HG02623 (cell line): Measurements from ENCODE around the gene USP17L27.
"Not testable (repeated sequence)": the region's sequence is repeated elsewhere in the genome, so short reads cannot be mapped to it uniquely, and the experiment has no call there.

Experiments
- ATAC-seq: cut with Tn5 transposase; IDR thresholded peaks from one replicate; pipeline ENCODE4 v1.9.1; 2021; ENCODE audit warnings: moderate library complexity; ENCODE audit not compliant: unreplicated experiment

The USP17L27 gene, protein sequence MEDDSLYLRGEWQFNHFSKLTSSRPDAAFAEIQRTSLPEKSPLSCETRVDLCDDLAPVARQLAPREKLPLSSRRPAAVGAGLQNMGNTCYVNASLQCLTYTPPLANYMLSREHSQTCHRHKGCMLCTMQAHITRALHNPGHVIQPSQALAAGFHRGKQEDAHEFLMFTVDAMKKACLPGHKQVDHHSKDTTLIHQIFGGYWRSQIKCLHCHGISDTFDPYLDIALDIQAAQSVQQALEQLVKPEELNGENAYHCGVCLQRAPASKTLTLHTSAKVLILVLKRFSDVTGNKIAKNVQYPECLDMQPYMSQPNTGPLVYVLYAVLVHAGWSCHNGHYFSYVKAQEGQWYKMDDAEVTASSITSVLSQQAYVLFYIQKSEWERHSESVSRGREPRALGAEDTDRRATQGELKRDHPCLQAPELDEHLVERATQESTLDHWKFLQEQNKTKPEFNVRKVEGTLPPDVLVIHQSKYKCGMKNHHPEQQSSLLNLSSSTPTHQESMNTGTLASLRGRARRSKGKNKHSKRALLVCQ

DNA sequence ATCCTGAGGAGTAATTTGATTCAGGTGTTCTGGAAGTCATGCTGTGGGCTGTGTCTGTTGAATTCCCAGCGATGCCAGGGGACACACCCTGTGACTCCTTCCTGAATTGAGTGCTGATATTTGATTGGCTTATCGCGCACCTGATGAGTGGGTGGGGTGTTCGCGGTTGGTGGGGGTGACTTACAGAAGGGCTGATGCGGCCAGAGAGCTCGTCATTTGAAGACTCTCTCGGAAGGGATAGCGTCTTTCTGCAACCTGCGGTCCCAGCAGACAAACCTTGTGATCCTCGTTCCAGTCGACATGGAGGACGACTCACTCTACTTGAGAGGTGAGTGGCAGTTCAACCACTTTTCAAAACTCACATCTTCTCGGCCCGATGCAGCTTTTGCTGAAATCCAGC lies at the start of gene USP17L27:
Gene USP17L27 (plus strand): TSS at position 301 of the 400 bp plus-strand sequence. CDS start 0 bp downstream, at position 301.
- ATAC-seq: not testable (repeated sequence)

DNA sequence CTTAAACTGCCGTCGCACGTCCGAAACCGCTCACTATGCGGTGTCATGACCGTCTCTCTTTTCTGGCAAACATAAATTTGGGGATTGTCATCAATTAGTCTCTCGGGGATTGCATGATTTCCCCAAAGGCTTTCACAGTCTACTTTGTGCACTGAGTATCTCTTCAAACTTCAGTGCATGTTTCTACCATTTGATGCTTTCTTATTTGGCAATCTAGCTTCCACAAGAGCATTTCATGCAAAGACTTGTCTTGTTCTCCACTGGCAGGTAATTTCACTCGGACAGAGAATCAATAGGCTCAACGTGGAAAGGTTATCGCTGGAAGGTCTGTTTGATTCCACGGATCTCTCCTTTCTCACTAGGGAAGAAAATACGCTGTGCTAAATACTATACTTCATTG lies 19.8 kb upstream of the USP17L27 start:
- not testable (repeated sequence) for ATAC-seq

DNA sequence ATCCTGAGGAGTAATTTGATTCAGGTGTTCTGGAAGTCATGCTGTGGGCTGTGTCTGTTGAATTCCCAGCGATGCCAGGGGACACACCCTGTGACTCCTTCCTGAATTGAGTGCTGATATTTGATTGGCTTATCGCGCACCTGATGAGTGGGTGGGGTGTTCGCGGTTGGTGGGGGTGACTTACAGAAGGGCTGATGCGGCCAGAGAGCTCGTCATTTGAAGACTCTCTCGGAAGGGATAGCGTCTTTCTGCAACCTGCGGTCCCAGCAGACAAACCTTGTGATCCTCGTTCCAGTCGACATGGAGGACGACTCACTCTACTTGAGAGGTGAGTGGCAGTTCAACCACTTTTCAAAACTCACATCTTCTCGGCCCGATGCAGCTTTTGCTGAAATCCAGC lies 19.1 kb upstream of the USP17L27 start, which contains the start of gene USP17L24:
Gene USP17L24 (plus strand): TSS at position 301 of the 400 bp plus-strand sequence. CDS start 0 bp downstream, at position 301.
- ATAC-seq: not testable (repeated sequence)

DNA sequence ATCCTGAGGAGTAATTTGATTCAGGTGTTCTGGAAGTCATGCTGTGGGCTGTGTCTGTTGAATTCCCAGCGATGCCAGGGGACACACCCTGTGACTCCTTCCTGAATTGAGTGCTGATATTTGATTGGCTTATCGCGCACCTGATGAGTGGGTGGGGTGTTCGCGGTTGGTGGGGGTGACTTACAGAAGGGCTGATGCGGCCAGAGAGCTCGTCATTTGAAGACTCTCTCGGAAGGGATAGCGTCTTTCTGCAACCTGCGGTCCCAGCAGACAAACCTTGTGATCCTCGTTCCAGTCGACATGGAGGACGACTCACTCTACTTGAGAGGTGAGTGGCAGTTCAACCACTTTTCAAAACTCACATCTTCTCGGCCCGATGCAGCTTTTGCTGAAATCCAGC lies 14.3 kb upstream of the USP17L27 start, which contains the start of gene USP17L25:
Gene USP17L25 (plus strand): TSS at position 301 of the 400 bp plus-strand sequence. CDS start 0 bp downstream, at position 301.
- not testable (repeated sequence) for ATAC-seq

DNA sequence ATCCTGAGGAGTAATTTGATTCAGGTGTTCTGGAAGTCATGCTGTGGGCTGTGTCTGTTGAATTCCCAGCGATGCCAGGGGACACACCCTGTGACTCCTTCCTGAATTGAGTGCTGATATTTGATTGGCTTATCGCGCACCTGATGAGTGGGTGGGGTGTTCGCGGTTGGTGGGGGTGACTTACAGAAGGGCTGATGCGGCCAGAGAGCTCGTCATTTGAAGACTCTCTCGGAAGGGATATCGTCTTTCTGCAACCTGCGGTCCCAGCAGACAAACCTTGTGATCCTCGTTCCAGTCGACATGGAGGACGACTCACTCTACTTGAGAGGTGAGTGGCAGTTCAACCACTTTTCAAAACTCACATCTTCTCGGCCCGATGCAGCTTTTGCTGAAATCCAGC lies 9.6 kb upstream of the USP17L27 start, which contains the start of gene USP17L26:
Gene USP17L26 (plus strand): TSS at position 301 of the 400 bp plus-strand sequence. CDS start 0 bp downstream, at position 301.
- ATAC-seq: not testable (repeated sequence)

DNA sequence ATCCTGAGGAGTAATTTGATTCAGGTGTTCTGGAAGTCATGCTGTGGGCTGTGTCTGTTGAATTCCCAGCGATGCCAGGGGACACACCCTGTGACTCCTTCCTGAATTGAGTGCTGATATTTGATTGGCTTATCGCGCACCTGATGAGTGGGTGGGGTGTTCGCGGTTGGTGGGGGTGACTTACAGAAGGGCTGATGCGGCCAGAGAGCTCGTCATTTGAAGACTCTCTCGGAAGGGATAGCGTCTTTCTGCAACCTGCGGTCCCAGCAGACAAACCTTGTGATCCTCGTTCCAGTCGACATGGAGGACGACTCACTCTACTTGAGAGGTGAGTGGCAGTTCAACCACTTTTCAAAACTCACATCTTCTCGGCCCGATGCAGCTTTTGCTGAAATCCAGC lies 4.8 kb upstream of the USP17L27 start, which contains the start of gene USP17L5:
Gene USP17L5 (plus strand): TSS at position 301 of the 400 bp plus-strand sequence. CDS start 0 bp downstream, at position 301.
- ATAC-seq: not testable (repeated sequence)

DNA sequence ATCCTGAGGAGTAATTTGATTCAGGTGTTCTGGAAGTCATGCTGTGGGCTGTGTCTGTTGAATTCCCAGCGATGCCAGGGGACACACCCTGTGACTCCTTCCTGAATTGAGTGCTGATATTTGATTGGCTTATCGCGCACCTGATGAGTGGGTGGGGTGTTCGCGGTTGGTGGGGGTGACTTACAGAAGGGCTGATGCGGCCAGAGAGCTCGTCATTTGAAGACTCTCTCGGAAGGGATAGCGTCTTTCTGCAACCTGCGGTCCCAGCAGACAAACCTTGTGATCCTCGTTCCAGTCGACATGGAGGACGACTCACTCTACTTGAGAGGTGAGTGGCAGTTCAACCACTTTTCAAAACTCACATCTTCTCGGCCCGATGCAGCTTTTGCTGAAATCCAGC lies 4.6 kb downstream of the USP17L27 start, which contains the start of gene USP17L28:
Gene USP17L28 (plus strand): TSS at position 301 of the 400 bp plus-strand sequence. CDS start 0 bp downstream, at position 301.
- not testable (repeated sequence) for ATAC-seq

DNA sequence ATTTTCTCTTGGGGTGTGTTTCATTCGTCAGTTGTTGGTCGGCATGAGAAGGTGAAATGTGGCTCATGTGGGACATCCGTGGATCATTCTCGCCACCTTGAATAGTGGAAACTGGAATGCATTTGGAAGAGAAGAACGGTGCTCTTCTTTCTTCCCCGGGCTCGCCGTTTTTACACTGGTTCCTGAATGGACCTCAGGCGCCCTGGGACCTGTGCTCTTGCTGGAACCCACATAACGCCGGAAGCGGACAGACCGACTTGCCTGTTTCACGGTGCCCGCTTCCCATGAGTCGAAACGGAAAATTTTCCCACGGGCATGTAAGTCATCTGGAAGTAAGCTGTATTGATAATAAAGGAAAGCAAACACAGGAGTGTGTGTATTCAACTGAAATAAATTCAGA lies 6.9 kb downstream of the USP17L27 start:
- not testable (repeated sequence) for ATAC-seq

DNA sequence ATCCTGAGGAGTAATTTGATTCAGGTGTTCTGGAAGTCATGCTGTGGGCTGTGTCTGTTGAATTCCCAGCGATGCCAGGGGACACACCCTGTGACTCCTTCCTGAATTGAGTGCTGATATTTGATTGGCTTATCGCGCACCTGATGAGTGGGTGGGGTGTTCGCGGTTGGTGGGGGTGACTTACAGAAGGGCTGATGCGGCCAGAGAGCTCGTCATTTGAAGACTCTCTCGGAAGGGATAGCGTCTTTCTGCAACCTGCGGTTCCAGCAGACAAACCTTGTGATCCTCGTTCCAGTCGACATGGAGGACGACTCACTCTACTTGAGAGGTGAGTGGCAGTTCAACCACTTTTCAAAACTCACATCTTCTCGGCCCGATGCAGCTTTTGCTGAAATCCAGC lies 9.4 kb downstream of the USP17L27 start, which contains the start of gene USP17L29:
Gene USP17L29 (plus strand): TSS at position 301 of the 400 bp plus-strand sequence. CDS start 0 bp downstream, at position 301.
- not testable (repeated sequence) for ATAC-seq

DNA sequence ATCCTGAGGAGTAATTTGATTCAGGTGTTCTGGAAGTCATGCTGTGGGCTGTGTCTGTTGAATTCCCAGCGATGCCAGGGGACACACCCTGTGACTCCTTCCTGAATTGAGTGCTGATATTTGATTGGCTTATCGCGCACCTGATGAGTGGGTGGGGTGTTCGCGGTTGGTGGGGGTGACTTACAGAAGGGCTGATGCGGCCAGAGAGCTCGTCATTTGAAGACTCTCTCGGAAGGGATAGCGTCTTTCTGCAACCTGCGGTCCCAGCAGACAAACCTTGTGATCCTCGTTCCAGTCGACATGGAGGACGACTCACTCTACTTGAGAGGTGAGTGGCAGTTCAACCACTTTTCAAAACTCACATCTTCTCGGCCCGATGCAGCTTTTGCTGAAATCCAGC lies 18.9 kb downstream of the USP17L27 start, which contains the start of gene USP17L30:
Gene USP17L30 (plus strand): TSS at position 301 of the 400 bp plus-strand sequence. CDS start 0 bp downstream, at position 301.
- ATAC-seq: not testable (repeated sequence)

DNA sequence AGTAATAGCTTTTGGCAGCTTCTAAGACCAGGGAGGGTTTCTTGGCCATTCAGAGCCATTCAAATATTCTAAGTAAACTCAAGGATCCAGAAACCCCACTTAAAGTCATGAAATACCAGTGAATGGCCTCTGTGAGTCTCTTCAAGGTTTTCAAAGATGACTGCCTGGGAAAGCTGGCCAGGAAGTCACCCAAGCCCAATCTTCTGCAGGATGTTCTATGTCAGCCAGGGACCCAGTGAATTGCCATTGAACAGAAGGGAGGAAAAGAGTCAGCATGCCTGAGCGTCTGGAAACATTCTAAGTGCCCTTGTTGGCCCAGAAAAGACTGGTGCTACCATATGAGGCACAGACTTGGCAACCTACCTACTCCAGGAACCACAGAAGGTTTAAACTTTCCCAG lies 35.9 kb downstream of the USP17L27 start:
- ATAC-seq: not testable (repeated sequence)

DNA sequence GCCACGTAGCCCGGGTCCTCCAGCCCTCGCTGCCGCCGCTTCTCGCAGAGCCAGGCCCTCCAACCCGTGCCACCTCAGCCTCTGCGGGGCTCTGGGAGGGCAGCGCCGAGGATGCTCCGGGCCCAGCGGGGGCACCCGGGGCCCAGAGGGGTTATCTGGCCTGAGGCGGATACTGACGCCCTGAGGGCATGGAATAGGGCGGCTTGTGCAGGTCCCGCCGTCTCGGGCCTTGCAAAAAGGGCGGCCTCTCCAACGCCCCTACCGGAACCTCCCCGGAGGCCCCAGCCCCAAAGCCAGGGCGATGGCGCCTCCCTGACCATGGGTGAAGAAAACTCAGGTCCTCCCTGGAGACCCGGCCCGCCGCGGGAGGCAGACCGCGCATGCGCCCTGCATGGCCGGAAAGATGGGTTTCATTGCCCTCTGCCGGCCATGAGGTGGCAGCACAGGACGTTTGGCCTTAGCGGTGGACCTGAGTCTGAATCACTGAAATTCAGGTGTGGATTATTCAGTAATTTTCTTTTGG lies 37.1 kb downstream of the USP17L27 start:
- ATAC-seq: not testable (repeated sequence)

DNA sequence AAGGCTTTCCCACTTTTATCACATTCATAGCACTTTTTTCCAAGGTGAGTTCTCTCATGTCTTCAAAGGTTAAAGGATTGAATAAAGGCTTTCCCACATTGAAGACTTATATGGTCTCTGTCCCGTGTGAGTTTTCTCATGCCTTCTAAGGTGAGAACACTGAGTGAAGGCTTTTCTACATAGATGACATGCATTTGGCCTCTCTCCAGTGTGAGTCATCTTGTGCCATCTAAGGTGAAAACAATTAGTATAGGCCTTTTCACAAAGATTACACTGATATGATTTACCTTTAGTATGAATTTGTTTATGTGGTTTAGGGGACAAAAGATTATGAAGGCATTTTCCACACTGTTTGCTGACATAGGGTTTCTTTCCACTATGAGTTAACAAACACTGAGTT lies 40.2 kb downstream of the USP17L27 start:
- no peak for ATAC-seq

DNA sequence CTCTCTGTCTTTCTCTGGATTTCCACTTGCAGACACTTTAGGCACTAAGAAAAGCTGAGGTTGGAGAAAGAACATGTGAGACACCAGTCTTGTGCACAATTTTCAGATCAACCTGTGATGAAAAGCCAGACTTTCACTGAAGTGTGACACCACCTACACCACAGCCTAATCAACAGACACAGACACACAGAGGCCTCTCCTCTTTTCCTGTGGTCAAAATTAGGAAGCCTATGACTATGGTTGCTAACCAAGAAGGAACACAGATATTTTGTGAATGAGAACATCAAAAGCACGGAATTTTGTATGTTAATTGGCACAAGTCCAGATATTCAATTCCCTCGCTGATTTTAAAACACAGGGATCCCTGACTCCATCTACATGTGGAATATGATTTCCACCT lies 45.1 kb downstream of the USP17L27 start:
- not testable (repeated sequence) for ATAC-seq
